DOHH2 (cell line): ENCODE results near the gene SRPK2.

Source experiments
- CTCF ChIP-seq: fragments of 200-600 bp; sonication (generic); IDR thresholded peaks from one replicate; pipeline ENCODE4 v1.5.1; 2014; ENCODE audit warnings: antibody characterized with exemption, mild to moderate bottlenecking, low read depth, low read length; ENCODE audit not compliant: poor library complexity, severe bottlenecking
- EZH2phosphoT487 ChIP-seq: fragments of 200-600 bp; sonication (generic); IDR thresholded peaks from 2 replicates; pipeline ENCODE4 v1.6.1; 2017; ENCODE audit warnings: borderline replicate concordance, mild to moderate bottlenecking, antibody characterized with exemption, low read length, moderate library complexity, mixed read lengths

DNA sequence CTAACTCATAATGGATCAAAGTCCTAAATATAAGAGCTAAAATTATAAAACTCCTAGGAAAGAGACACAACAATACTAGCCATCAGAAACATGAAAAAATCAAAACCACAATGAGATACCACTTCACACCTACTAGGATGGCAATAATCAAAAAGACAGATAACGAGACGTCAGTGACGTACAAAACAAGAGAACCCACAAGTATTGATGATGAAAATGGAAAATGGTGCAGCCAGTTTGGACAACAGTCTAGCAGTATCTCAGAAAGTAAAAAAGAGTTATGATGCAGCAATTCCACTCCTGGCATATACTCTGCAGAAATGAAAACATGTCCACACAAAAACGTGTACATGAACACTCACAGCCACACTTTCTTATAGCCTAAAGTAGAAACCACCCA is 173.5 kb downstream of the SRPK2 start:
- TF ChIP-seq CTCF, result no peak
- TF ChIP-seq EZH2phosphoT487, result no peak
